GM18508 (cell line): Measurements from ENCODE around the gene LMNTD1.
"Not testable (repeated sequence)": the region's sequence is repeated elsewhere in the genome, so short reads cannot be mapped to it uniquely, and the experiment has no call there.

ENCODE experiments used
- ATAC-seq: cut with Tn5 transposase; IDR thresholded peaks from one replicate; pipeline ENCODE4 v1.9.1; 2021; ENCODE audit warnings: moderate number of reproducible peaks; ENCODE audit not compliant: insufficient read depth, unreplicated experiment

LMNTD1 gene

GRCh38 chr12:25553098-25553497, at the start of gene LMNTD1:
TSS of gene LMNTD1 (minus strand) at chr12:25553283. CDS start at chr12:25552959, 324 bp downstream.
- ATAC-seq, result no peak

- ATAC-seq, result no peak
Measured at GRCh38 chr12:25598956-25599355, 45.9 kb upstream of the LMNTD1 start.

- ATAC-seq, result not testable (repeated sequence)
Measured at GRCh38 chr12:25595496-25595895, 42.4 kb upstream of the LMNTD1 start.

GRCh38 chr12:25594376-25594775, 41.3 kb upstream of the LMNTD1 start:
- no peak for ATAC-seq

- ATAC-seq, result no peak
Measured at GRCh38 chr12:25592725-25593495, 39.8 kb upstream of the LMNTD1 start.

- ATAC-seq, result no peak
Measured at GRCh38 chr12:25591144-25591543, 38.1 kb upstream of the LMNTD1 start.

GRCh38 chr12:25590011-25590721, 37.1 kb upstream of the LMNTD1 start:
- ATAC-seq, result no peak

- ATAC-seq, result no peak
Measured at GRCh38 chr12:25587346-25587745, 34.3 kb upstream of the LMNTD1 start.

GRCh38 chr12:25585662-25586061, 32.6 kb upstream of the LMNTD1 start:
- no peak for ATAC-seq

GRCh38 chr12:25585021-25585523, 32.0 kb upstream of the LMNTD1 start:
- no peak for ATAC-seq

GRCh38 chr12:25584596-25584995, 31.5 kb upstream of the LMNTD1 start:
- ATAC-seq, result no peak

GRCh38 chr12:25583545-25583944, 30.5 kb upstream of the LMNTD1 start:
- no peak for ATAC-seq

- ATAC-seq, result no peak
Measured at GRCh38 chr12:25581067-25581466, 28.0 kb upstream of the LMNTD1 start.

GRCh38 chr12:25578411-25579143, 25.5 kb upstream of the LMNTD1 start:
- no peak for ATAC-seq

GRCh38 chr12:25574761-25575160, 21.7 kb upstream of the LMNTD1 start:
- ATAC-seq, result no peak

GRCh38 chr12:25573346-25573745, 20.3 kb upstream of the LMNTD1 start:
- no peak for ATAC-seq

- ATAC-seq, result no peak
Measured at GRCh38 chr12:25570418-25570817, 17.3 kb upstream of the LMNTD1 start.

GRCh38 chr12:25566202-25566949, 13.3 kb upstream of the LMNTD1 start:
- no peak for ATAC-seq

GRCh38 chr12:25558586-25558985, 5.5 kb upstream of the LMNTD1 start:
- ATAC-seq, result no peak

- ATAC-seq, result no peak
Measured at GRCh38 chr12:25557830-25558436, 4.8 kb upstream of the LMNTD1 start.
